ENCODE measurements around the gene UAP1L1. TPM values are rescaled to one million over a fixed set of nuclear protein-coding genes. Genes with fewer than 3 reads are reported as not detected.

UAP1L1 gene
- total and polyA plus RNA-seq, 2 experiments from 2014 or later, result 2.5 to 8.1 TPM

GRCh38 chr9:137115394-137116026, 38.2 kb downstream of the UAP1L1 start (continued):
- TF ChIP-seq ZNF462 (CRISPR knock-in tag; IDR thresholded peaks at IDR 0.05) (no peak), NANOG (IDR thresholded peaks at IDR 0.05; ENCODE audit: borderline replicate concordance) (no peak), POLR2AphosphoS5 (IDR thresholded peaks at IDR 0.05; ENCODE audit: low read depth) (no peak), CTCF (conservative IDR thresholded peaks at IDR 0.05; ENCODE audit: low read depth in 2 of 2) (peak; percentile 19 to 22; a peak in 1 of 4 replicates), EZH2 (IDR thresholded peaks at IDR 0.05; ENCODE audit: low read depth, unreplicated experiment) (no peak), ZNF331 (CRISPR knock-in tag; IDR thresholded peaks at IDR 0.05; ENCODE audit: low read depth) (no peak)

- no peaks in the 10 kb centered on the region for H3K9me2 ChIP-seq (ENCODE audit: insufficient read depth)
- ATAC-seq, result no peak
- H4K20me1 ChIP-seq (replicated peaks; ENCODE audit: insufficient read depth), result no peaks in the 10 kb centered on the region; the same call in 1 of the 2 replicates
- no peak overlapping the region for H3K4me2 ChIP-seq
- H3K79me2 ChIP-seq (replicated peaks; ENCODE audit: insufficient read depth), result no peaks in the 10 kb centered on the region
- H3K4me3 Mint-ChIP-seq, result no peak overlapping the region
- no peaks in the 10 kb centered on the region for H3K36me3 ChIP-seq (ENCODE audit: insufficient read depth)
- peaks cover 12% of the 10 kb centered on the region for H3K9me3 Mint-ChIP-seq
- H3K27me3 Mint-ChIP-seq (ENCODE audit: insufficient read depth, low read depth, poor library complexity), result peaks cover 29% of the 10 kb centered on the region
- no peaks in the 10 kb centered on the region; the same call in 1 of the 2 replicates for H3K4me1 ChIP-seq (ENCODE audit: insufficient read depth)
- no peak for DNase-seq (ENCODE audit: low spot score)
- H3K27ac ChIP-seq (ENCODE audit: low read depth), result no peak overlapping the region
- no peak overlapping the region for H3K27ac Mint-ChIP-seq
- no peak overlapping the region for H2AFZ ChIP-seq
- H3F3A ChIP-seq (replicated peaks; ENCODE audit: low read depth), result no peaks in the 10 kb centered on the region
- H3K4me3 ChIP-seq, result no peak overlapping the region
- no peaks in the 10 kb centered on the region; the same call in 2 of the 3 replicates for H3K4me1 Mint-ChIP-seq
- peaks cover 44% of the 10 kb centered on the region for H3K27me3 ChIP-seq (ENCODE audit: insufficient read depth)
- peaks cover 5% of the 10 kb centered on the region; the same call in 1 of the 3 replicates for H3K36me3 Mint-ChIP-seq (ENCODE audit: low read depth)
- no peak for TF ChIP-seq STAT1 (IDR thresholded peaks at IDR 0.05; ENCODE audit: unreplicated experiment)
- TF ChIP-seq ETS1 (IDR thresholded peaks at IDR 0.05), result no peak
- TF ChIP-seq EZH2phosphoT487 (IDR thresholded peaks at IDR 0.05; ENCODE audit: unreplicated experiment), result no peak
- TF ChIP-seq POLR2AphosphoS5 (IDR thresholded peaks at IDR 0.05; ENCODE audit: low read depth), result no peak
- TF ChIP-seq EZH2 (IDR thresholded peaks at IDR 0.05; ENCODE audit: low read depth, unreplicated experiment), result no peak
- TF ChIP-seq REST (IDR thresholded peaks at IDR 0.05; ENCODE audit: unreplicated experiment), result no peak
Observed at GRCh38 chr9:137116027-137116507, 38.8 kb downstream of the UAP1L1 start.

Measured in GM23338 (cell line).